Measurements from ENCODE around the gene GFPT1.
"Not testable (repeated sequence)": the region's sequence is repeated elsewhere in the genome, so short reads cannot be mapped to it uniquely, and the experiment has no call there.

GFPT1 gene

DNA sequence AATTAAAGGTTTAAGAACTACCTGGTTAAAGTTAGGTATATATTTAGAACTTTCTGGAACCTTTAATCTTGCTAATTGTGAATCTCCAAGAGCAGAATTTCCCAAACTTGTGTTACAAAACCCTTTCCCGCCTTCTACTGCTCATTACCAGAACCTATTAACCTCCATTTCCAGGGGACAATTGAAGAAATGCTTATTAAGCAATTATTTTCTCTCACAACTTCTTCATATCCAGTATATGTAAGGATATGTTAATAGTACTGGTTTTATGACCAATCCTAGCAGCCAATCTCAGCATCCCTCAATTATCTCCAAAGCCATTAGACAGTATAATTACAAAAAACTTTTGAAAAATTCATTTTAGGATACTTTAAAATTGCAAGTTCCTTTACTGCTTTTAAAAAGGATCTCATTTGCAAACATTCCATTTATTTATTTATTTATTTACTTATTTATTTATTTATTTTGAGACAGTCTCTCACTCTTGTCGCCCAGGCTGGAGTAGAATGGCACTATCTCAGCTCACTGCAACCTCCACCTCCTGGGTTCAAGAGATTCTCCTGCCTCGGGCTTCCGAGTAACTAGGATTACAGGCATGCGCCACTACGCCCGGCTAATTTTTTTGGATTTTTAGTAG, 3.7 kb downstream of the GFPT1 start:
- no peak for DNase-seq (ENCODE audit: low read depth in 2 of 2)

DNA sequence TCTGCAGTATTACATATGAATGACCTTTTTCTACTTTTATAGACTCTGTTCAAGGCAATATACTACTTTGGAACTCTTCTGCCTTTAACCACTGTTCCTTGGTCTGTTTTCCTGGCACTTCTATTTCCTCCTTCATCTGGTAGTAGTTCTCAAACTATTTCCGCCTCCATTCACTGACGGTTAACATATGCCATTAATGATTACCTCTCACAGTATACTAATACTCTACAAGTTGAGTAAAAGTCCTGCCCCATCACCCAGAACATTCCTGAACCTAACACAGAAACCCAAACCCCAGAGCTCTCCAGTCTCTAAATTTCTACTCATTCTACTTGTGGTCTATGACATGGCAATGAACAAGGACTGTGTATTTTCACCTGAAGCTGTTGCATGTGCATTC, 4.5 kb downstream of the GFPT1 start:
- no peak for DNase-seq (ENCODE audit: low read depth in 2 of 2)

DNA sequence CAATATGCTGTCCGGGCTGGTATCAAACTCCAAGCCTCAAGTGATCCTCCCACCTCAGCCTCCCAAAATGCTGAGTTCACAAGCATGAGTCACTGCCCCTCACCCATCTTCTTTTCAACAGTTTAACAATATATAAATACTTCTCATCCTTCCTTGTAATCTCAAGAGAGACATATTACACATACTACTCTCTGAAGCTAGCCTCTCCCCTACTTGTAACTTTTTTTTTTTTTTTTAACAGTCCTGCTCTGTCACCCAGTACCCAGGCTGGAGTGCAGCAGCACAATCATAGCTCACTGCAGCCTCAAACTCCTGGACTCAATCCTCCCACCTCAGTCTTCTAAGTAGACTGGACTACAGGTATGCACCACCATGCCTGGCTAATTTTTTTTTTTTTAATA, 5.7 kb downstream of the GFPT1 start:
- no peak for DNase-seq (ENCODE audit: low read depth in 2 of 2)

DNA sequence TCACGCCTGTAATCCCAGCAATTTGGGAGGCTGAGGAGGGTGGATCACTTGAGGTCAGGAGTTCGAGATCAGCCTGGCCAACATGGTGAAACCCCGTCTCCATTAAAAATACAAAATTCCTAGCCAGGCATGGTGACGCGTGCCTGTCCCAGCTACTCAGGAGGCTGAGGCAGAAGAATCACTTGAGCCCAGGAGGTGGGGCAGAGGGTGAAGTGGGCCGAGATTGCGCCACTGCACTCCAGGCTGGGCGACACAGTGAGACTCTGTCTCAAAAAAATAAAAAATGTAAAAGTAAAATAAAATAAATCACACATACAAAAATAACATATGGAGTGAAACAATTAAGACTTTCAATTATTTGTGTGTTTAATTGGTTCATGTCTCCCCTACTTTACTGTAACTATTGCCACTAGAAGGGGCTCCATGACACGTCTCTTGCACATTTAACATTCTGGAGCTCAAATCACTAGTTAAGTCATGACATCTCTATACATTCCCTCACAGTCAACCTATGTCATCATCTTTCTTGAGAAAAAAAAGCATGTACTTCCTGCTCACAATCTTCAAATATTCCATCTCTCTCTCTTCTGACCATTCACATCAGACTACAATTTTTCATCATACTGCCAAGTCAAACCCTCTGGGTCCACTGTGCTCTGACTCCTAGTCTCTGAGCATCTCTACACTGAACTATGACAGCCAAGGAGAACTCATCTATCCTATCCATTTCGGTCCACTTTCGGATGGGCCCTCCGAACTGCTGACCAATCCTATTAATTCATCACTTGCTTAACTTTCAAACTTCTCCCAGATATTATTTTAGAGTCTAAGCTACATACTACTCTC, 6.7 kb downstream of the GFPT1 start:
- no peak for DNase-seq (ENCODE audit: low read depth in 2 of 2)

DNA sequence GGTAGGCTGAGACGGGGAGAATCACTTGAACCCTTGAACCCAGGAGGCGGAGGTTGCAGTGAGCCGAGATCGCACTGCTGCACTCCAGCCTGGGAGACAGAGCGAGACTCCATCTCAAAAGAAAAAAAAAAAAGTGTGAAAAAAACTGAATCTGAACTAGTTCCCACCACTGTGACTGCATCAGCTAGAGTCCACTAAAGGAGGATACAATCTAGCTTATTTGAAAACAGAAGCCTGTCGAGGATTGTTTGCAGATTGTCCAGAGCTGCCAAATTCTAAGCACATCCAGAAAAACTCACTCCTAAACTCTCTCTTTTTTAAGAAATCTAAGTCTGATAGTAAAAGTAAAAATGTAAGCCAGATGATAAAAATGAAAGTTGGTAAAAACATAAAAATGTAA, 10.6 kb downstream of the GFPT1 start:
- no peak for DNase-seq (ENCODE audit: low read depth in 2 of 2)

DNA sequence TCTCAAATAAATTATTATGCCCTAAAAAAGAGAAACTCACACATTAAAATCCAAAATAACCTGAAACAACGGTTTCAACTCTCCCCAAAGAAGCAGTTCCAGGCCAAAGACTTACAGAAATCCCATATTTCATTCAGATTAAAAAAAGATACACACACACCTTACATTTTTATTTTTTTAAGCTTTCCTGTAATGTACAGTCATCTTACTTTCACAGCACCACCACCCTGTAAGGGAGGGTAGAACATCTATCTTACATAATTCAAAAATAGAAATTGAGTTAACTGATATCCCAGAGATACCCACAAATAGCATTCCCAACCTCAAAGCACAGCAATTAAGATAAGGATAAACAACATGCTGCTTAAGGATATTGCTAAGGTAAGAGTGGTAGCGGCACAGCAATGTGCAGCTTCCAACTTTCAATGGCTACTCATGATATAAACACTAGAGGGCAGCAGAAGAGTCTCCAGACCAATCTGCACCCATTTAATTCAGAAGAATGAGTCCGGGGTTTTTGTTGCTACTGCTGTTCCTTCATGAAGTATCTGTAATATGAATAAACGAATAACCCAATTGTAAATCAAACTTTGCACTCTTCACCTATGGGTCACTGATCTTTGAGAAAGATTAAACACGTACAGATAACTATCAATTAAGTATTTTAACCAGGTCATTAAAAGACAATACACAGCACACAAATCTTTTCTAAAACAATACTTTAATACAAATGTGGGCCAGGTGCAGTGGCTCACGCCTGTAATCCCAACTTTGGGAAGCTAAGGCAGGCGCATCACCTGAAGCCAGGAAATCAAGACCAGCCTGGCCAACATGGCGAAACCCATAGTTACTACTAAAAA, 11.3 kb downstream of the GFPT1 start:
- DNase-seq (ENCODE audit: low read depth in 2 of 2), result no peak

DNA sequence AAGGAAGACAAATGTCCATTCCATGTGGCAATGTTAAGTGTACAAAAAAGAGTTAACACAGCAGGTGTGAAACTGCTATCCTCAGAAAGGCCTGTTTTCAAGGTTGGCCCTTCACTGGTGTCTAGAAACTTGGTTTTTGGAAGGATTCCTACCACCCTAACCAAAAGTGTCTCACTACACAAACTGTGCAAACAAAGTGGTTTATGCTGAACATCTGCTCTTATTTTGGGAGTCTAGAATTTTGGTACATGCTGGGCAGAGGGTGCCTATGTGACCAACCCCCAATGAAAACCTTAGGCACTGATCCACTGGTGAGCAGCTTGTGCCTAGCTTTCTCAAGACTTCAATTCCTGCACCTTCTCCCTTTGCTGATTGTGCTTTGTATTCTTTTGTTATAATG, 14.3 kb downstream of the GFPT1 start:
- DNase-seq (ENCODE audit: low read depth in 2 of 2), result no peak

DNA sequence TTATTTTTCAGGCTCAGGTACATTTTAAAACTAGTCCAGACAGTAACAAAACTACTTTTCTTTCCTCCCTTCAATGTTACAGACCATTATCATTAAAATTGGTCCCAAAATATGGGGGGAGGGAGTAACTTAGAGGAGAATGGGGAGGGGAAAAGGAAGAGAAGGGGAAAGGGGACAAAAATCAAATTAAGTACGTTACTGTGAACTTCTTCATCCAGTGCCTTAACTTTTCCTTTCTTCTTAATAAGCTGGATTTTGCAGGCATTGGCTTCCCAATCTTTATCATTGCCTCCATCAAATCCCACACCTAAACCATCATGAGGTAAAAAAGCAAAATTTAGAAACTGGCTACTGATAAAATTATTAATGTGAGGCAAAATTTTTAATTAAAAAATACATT, 17.2 kb downstream of the GFPT1 start:
- no peak for DNase-seq (ENCODE audit: low read depth in 2 of 2)

DNA sequence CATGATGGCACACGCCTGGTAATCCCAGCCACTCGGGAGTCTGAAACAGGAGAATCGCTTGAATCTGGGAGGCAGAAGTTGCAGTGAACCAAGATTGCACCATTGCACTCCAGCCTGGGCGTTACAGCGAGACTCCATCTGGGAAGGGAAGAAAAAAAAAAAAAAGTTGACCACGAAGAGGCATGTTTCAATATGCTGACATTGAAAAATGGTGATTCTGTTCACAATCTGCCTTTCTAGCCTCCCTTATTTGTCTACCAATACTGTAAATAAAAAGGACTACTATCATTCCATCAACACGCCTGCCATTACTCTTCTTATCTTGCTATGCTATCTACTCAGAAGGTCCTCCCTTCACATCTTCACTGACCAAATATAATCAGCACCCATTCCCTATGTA, 18.4 kb downstream of the GFPT1 start:
- no peak for DNase-seq (ENCODE audit: low read depth in 2 of 2)

DNA sequence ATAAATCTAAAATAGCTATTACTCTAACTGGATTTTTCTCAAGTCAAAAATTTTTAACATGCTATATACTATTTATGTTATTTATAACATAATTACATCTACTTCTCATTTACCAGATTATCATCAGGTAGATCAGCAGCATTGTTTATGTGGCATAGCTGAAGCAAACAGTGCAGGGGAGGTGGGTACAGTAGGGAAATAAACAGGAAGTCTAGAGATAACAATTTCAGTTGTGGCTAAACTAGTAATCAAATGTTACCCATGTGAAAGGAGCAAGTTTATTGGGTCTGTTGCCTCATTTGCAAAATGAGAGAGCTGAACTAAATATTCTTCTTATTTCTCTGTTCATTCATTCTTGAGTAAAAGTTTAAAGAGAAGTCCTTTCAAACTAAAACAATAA, 27.7 kb downstream of the GFPT1 start:
- no peak for DNase-seq (ENCODE audit: low read depth in 2 of 2)

DNA sequence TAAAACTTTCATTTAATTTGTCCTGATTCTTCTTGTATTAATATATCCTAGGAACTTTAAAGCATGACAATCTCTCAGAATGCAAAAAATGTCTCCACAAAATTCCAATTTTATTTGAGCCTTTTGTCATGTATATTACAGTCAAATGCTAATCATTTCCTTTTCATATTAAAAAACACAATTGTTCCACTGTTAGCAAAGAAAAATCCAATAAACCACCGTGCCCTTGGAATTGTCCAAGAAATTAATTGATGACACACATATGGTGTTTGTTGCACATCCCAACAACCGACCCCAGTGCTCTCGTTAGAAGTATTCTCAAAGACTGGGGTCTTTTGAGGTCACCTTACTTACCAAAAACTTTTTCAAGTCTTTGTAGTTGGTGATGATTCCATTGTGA, 28.1 kb downstream of the GFPT1 start:
- no peak for DNase-seq (ENCODE audit: low read depth in 2 of 2)

DNA sequence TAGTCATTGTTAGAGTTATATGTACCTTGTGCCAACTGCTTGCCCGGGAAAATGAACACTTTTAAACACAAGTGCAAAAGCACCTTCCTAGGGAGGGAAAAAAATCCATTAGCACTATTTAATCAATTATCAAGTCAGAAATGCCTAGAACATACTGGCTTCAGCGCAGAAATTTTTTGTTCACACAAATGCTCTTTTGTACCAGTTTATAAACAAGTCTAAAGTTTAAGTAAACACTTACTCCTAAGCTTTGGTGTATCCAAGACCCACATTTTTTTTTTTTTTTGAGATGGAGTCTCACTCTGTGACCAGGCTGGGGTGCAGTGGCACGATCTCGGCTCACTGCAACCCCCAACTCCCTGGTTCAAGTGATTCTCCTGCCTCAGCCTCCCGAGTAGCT, 30.6 kb downstream of the GFPT1 start:
- DNase-seq (ENCODE audit: low read depth in 2 of 2), result no peak

DNA sequence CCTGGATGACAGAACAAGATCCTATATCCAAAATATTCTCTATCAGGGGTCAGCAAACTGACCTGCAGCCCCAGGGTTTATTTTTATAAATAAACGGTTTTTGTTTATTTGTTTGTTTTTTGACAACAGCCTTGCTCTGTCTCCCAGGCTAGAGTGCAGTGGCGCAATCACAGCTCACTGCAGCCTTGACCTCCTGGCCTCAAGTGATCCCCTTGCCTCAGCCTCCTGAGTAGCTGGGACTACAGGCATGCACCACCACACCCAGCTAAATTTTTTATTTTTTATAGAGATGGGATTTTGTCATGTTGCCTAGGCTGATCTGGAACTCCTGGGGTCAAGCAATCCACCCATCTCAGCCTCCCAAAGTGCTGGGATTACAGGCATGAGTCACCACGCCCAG, 32.1 kb downstream of the GFPT1 start:
- not testable (repeated sequence) for DNase-seq (ENCODE audit: low read depth in 2 of 2)

DNA sequence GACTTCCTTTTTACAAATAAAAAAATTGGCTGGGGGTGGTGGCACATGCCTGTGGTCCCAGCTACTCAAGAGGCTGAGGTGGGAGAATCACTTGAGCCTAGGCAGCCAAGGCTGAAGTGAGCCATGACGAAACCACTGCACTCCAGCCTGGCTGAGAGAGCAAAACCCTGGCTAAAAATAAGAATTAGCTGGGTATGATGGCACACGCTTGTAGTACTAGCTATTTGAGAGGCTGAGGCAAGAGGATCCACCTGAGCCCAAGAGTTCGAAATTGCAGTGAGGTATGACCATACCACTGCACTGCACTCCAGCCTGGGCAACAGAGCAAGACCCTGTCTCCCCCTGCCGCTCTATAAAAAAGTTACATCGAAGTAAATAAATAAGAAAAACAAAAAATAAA, 33.7 kb downstream of the GFPT1 start:
- DNase-seq (ENCODE audit: low read depth in 2 of 2), result no peak

DNA sequence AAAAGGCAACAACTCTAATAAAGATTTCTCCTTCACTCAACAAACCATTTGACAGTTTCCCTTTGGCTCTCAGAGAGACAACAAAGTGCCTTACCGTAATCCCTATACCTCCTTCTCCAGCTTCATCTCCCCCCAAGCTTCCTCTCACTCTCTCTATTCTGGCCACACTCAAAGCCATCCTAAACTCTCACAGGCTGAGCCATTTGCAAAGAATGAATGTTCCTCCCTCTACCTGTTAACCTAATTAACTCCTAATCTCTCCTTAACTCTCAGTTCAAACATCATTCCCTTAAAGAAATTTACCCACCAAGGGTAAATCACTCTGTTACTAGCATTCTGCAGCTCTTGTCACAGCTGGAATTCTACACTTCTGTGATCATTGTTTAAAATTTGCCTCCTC, 38.2 kb downstream of the GFPT1 start:
- no peak for DNase-seq (ENCODE audit: low read depth in 2 of 2)

DNA sequence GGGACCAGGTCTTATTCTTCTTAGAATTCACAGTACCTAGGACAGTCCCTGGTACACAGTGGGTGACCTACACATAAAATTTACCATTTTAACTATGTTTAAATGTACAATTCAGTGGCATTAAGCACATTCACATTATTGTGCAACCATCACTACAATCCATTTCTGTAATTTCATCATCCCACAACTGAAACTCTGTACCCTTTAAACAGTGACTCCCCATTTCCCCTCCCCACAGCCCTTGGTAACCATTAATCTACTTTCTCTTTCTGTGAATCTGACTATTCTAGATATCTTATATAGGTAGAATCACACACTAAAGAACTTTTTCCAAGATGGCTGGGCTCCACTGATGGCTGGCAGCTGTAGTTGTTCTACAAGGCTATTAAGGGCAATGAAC, 41.6 kb downstream of the GFPT1 start:
- no peak for DNase-seq (ENCODE audit: low read depth in 2 of 2)

DNA sequence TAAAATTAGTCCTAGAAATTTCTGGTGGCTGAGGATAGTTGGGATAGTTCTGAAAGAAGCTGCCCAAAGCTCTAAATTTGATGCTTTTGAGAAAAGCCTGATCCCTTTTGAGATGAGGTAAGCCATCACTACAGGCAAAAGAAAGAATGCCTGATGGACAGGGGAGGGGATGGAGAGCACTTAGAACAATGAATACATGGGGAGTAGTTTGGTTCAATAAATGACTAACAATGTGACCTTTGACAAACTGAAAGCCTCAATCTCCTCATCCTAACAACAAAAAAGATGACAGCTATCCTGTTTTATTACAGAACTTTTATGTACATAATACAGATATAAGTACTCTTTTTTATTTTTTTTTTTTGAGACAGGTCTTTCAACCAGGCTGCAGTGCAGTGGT, 42.7 kb downstream of the GFPT1 start:
- no peak for DNase-seq (ENCODE audit: low read depth in 2 of 2)

DNA sequence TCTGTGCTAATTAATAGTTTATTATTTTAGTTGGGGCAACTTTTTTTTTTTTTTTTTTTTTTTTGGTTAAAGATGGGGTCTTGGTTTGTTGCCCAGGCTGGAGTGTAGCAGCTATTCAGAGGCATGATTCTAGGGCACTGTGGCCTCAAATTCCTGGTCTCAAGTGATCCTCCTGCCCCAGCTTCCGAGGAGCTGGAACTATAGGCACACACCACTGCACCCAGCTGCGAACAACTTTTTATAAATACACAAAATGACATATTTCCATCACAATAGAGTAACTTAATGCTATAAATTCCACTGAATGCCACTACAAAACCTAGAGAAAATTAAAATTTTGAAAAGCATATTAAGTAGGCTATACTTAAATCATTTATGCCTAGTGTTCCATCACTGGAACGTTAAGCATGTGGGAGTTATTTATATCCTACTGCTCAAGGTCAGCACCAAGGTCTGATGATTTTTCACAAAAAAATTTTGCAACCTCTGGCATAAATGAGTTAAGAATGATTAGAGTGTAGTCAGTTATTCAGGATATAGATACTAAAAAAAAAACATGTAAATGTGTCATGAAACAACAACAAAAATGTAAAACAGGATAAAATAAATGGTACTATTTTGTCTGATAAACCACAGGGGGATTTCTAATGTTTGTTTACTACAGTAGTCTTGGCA, 46.8 kb downstream of the GFPT1 start:
- DNase-seq (ENCODE audit: low read depth in 2 of 2), result no peak

DNA sequence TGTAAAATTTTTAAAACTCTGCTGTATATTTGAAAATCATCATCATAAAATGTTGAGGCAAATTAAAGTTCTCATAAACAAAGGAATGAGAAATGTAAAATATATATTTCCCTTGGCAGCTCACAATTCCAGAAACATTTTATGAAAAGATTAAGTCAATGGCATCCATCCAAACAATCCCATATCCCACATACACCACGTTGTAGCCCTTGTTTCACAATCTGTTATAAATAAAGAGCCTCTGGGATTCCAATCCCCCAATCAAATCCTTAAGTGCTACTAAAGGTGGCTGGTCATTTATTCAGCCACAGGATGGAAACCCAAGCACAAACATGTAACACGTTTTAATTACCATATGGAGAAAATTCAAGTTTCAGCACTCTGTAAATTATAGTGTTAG, 51.7 kb downstream of the GFPT1 start:
- no peak for DNase-seq (ENCODE audit: low read depth in 2 of 2)

DNA sequence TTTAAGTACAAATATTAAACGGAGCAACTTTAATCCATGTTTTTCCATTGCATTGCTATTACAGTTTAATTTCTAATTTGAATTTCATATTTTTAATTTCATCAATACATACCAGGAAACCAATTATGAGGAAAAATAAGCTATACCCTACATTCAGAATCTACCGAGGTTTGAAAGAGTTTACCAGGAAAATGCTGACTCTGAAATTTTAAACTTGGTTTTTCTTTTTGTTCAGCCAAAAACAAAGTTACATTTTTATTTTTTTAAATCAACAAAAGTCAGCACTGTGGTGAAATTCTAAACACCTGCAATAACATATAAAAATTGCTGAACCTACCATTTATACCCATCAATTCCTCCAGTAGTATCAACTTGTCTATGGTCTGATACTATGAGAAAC, 53.7 kb downstream of the GFPT1 start:
- DNase-seq (ENCODE audit: low read depth in 2 of 2), result no peak

DNA sequence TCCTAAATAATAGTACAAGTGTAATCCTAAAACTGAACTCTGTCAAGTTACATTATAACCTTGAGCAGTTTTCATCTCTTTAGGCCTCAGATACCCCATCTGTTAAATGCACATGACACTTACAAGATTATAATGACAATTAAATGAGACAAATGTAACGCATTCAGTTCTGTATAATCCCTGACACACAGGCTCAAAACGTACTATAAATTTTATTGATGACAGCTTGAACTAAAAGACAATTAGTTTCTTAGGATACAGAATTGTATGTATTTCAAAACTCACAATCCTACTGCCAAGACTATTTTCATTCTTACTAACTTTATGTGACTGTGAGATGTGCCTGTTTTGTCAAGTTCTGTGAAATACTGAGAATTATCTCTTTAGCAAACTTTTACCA, 56.2 kb downstream of the GFPT1 start:
- no peak for DNase-seq (ENCODE audit: low read depth in 2 of 2)

DNA sequence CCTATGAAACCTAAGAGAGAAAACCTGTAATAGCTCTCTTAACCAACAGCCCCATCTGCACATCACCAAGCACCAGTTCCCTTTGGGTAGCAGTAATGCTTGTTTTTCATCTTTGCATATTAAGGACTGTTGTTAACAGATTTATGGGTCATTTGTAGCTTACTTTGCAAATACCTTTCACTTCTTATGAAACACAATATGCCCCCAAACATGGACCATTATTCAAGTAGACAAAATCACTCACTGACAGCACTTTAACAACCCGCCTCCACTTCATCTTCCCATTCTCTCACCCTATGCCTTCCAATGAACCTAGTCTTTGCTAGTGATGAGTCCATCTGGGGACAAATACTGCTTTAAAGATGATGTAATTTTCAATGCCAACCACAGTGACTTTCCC, 64.4 kb downstream of the GFPT1 start:
- DNase-seq (ENCODE audit: low read depth in 2 of 2), result no peak
